HepG2 (cell line): Measurements from ENCODE around the gene PELO. TPM values are rescaled to one million over a fixed set of nuclear protein-coding genes. Genes with fewer than 3 reads are reported as not detected.

Source experiments
- ATAC-seq: fragments of 200-7000 bp; cut with Tn5 transposase; 3 replicates; pipeline ENCODE4 v1.9.1; 2020; ENCODE audit warnings: mild to moderate bottlenecking, moderate library complexity
- BruUV-seq: library from RNA; stranded (reverse); fragments of 400-500 nt; replicated peaks from 2 replicates; lab custom pipeline; 2021; lab: Mats Ljungman, UMichigan
- CTCF ChIA-PET: fragments of 300-600 bp; formaldehyde crosslinking; extraction: SDS; loops from one replicate; lab custom pipeline; 2021; ENCODE audit warnings: low total read pairs, inconsistent platforms, low intra/inter-chr PET ratio; lab: Yijun Ruan, JAX
- POLR2A ChIA-PET: fragments of 350-600 bp; sonication (Branson Sonifier 250); formaldehyde crosslinking; loops from one replicate; lab custom pipeline; 2020; ENCODE audit warnings: antibody characterized with exemption, inconsistent platforms; lab: Yijun Ruan, JAX
- DNase-seq: peaks from one replicate; pipeline ENCODE4 v3.0.0-alpha.2; 2015; ENCODE audit warnings: low spot score
- FAIRE-seq: peaks from 3 replicates; lab custom pipeline; 2011; peaks lifted over from hg19 to GRCh38; lab: Jason Lieb, UNC
- H2AFZ ChIP-seq: one replicate; pipeline ENCODE4 v1.6.1; 2011; ENCODE audit warnings: low read length, inconsistent platforms
- H3K27ac ChIP-seq: fragments of 300-600 bp; 3 replicates; pipeline ENCODE4 v1.8.0; 2011; ENCODE audit warnings: mixed run types, mild to moderate bottlenecking, mixed read lengths, low read length, inconsistent platforms; ENCODE audit not compliant: insufficient read depth; ENCODE audit errors: extremely low read length
- H3K27me3 ChIP-seq, 2 experiments: fragments of 200-600 bp in 1 of 2; 2 replicates in 1 of 2; 3 replicates in 1 of 2; pipeline versions ENCODE4 v1.6.0 to v1.8.0; 2011; ENCODE audit warnings: low read length in 2 of 2, mild to moderate bottlenecking in 2 of 2, moderate library complexity in 2 of 2, inconsistent platforms in 1 of 2; ENCODE audit not compliant: insufficient read depth in 2 of 2, control insufficient read depth in 1 of 2
- H3K36me3 ChIP-seq, 2 experiments: fragments of 200-600 bp in 1 of 2; replicated peaks in 1 of 2; 2 replicates in 1 of 2; 3 replicates in 1 of 2; pipeline versions ENCODE4 v1.5.1 to v1.8.0; 2011; ENCODE audit warnings: low read length in 2 of 2, inconsistent platforms in 1 of 2; ENCODE audit not compliant: insufficient read depth in 2 of 2, control insufficient read depth in 1 of 2
- H3K4me1 ChIP-seq: 2 replicates; pipeline ENCODE4 v1.5.1; 2012; ENCODE audit warnings: low read length, inconsistent platforms; ENCODE audit not compliant: insufficient read depth
- H3K4me2 ChIP-seq: 2 replicates; pipeline ENCODE4 v1.6.0; 2011; ENCODE audit warnings: low read depth, low read length, inconsistent platforms
- H3K4me3 ChIP-seq, 3 experiments: fragments of 200-600 bp in 1 of 3; sonication (generic), shearing (Covaris generic) in 1 of 3; replicated peaks in 1 of 3; 2 replicates each; pipeline ENCODE4 v1.5.1; 2011 to 2016; ENCODE audit warnings: low read length in 3 of 3, inconsistent platforms in 2 of 3, low read depth in 2 of 3, mild to moderate bottlenecking in 2 of 3, control low read depth in 1 of 3, mixed read lengths in 1 of 3; ENCODE audit not compliant: insufficient read depth in 1 of 3
- H3K79me2 ChIP-seq: one replicate; pipeline ENCODE4 v1.6.1; 2011; ENCODE audit warnings: low read length, inconsistent platforms; ENCODE audit not compliant: insufficient read depth
- H3K9ac ChIP-seq: 2 replicates; pipeline ENCODE4 v1.6.0; 2011; ENCODE audit warnings: mild to moderate bottlenecking, low read depth, low read length, inconsistent platforms; ENCODE audit not compliant: insufficient read depth
- H3K9me3 ChIP-seq: 2 replicates; pipeline ENCODE4 v1.5.1; 2012; ENCODE audit warnings: mild to moderate bottlenecking, low read length
- H4K20me1 ChIP-seq: 2 replicates; pipeline ENCODE4 v1.6.0; 2011; ENCODE audit warnings: inconsistent platforms, mild to moderate bottlenecking, low read length, moderate library complexity; ENCODE audit not compliant: insufficient read depth
- FOSL2 ChIP-seq: sonication (generic); formaldehyde crosslinking; IDR thresholded peaks from 2 replicates; pipeline ENCODE4 v1.4.0; 2020; ENCODE audit warnings: missing genetic modification reagents
- HOXA9 ChIP-seq: sonication (generic); formaldehyde crosslinking; IDR thresholded peaks from 2 replicates; pipeline ENCODE4 v1.8.1; 2022; ENCODE audit warnings: missing genetic modification reagents, mild to moderate bottlenecking, moderate library complexity, borderline replicate concordance
- ISX ChIP-seq: sonication (generic); formaldehyde crosslinking; conservative IDR thresholded peaks from 2 replicates; pipeline ENCODE4 v1.5.0; 2020; ENCODE audit warnings: missing genetic modification reagents
- MAF1 ChIP-seq: sonication (generic); formaldehyde crosslinking; IDR thresholded peaks from 2 replicates; pipeline ENCODE4 v1.5.0; 2020; ENCODE audit warnings: missing genetic modification reagents, borderline replicate concordance
- NFATC3 ChIP-seq: sonication (generic); formaldehyde crosslinking; IDR thresholded peaks from 2 replicates; pipeline ENCODE4 v1.5.1; 2020; ENCODE audit warnings: mild to moderate bottlenecking, missing genetic modification reagents
- POLR2A ChIP-seq, 2 experiments: IDR thresholded peaks; 2 replicates each; pipeline ENCODE4 v1.6.1; 2011; ENCODE audit warnings: low read depth in 2 of 2, low read length in 2 of 2, mild to moderate bottlenecking in 1 of 2, moderate library complexity in 1 of 2; ENCODE audit not compliant: insufficient read depth in 1 of 2
- REL ChIP-seq: sonication (generic); formaldehyde crosslinking; conservative IDR thresholded peaks from 2 replicates; pipeline ENCODE4 v1.8.0; 2022; ENCODE audit warnings: mild to moderate bottlenecking, missing genetic modification reagents, moderate library complexity
- REPIN1 ChIP-seq: sonication (generic); formaldehyde crosslinking; IDR thresholded peaks from 2 replicates; pipeline ENCODE4 v1.8.0; 2022; ENCODE audit warnings: missing genetic modification reagents, low read depth, mild to moderate bottlenecking, borderline replicate concordance
- SMARCC2 ChIP-seq: fragments of 450-650 bp; IDR thresholded peaks from 2 replicates; pipeline ENCODE4 v1.6.1; 2017; ENCODE audit warnings: antibody characterized with exemption, mild to moderate bottlenecking
- SP5 ChIP-seq: IDR thresholded peaks from 2 replicates; pipeline ENCODE4 v1.6.1; 2016; ENCODE audit warnings: low read depth, borderline replicate concordance
- ZFP82 ChIP-seq: sonication (generic); formaldehyde crosslinking; IDR thresholded peaks from 2 replicates; pipeline ENCODE4 v1.5.1; 2020; ENCODE audit warnings: mild to moderate bottlenecking, missing genetic modification reagents, borderline replicate concordance
- ZNF121 ChIP-seq: sonication (generic); formaldehyde crosslinking; IDR thresholded peaks from 2 replicates; pipeline ENCODE4 v1.5.0; 2020; ENCODE audit warnings: mild to moderate bottlenecking, missing genetic modification reagents
- ZNF556 ChIP-seq: sonication (generic); formaldehyde crosslinking; IDR thresholded peaks from 2 replicates; pipeline ENCODE4 v1.4.0; 2020; ENCODE audit warnings: mild to moderate bottlenecking, missing genetic modification reagents, borderline replicate concordance
- in situ Hi-C: cut with HindIII; loops from 2 replicates; pipeline ENCODE4 v1.10.0; 2017; ENCODE audit warnings: low pct_unique_long_range_greater_than_20kb; ENCODE audit not compliant: extremely low pct_ligation_motif_present
- intact Hi-C: fragments of 100-400 bp; cut with micrococcal nuclease; formaldehyde crosslinking; loops from one replicate; pipeline ENCODE4 v1.10.0; 2022; ENCODE audit not compliant: unreplicated experiment
- polyA plus RNA-seq, 8 experiments: library from polyadenylated mRNA; depleted of rRNA in 3 of 8; stranded (reverse) in 7 of 8; unstranded in 1 of 8; fragments of >200 nt; fragmentation: Illumina TruSeq in 4 of 8; extraction: Trizol in 4 of 8; gene quantifications; 2 replicates each; pipeline versions ENCODE4 v1.2.1 to v1.2.3, GENCODE V29; 2011 to 2016; ENCODE audit warnings: low read depth in 4 of 8, missing spikeins in 1 of 8, mixed read lengths in 1 of 8; ENCODE audit not compliant: insufficient read depth in 1 of 8
- total RNA-seq, 5 experiments: library from RNA; depleted of rRNA; stranded (reverse); fragments of >200 nt; fragmentation: Illumina TruSeq; extraction: Trizol; gene quantifications; 2 replicates each; pipeline ENCODE4 v1.2.3, GENCODE V29; 2016; ENCODE audit warnings: low read depth in 1 of 5
- TF ChIP-seq, protein P1 (sequence below): IDR thresholded peaks from 2 replicates; pipeline ENCODE4 v1.6.1; 2012; ENCODE audit warnings: low read length, improper control_type of control experiment
- TF ChIP-seq, protein P2 (sequence below): sonication (generic); formaldehyde crosslinking; IDR thresholded peaks from 2 replicates; pipeline ENCODE4 v1.9.0; 2022; ENCODE audit warnings: missing genetic modification reagents, mild to moderate bottlenecking, borderline replicate concordance

Gene PELO
- total and polyA plus RNA-seq, 2 of the 13 experiments (the other 11 are each of a cell fraction or from before 2014, with no cell fraction given): 19.0 to 23.9 TPM

DNA sequence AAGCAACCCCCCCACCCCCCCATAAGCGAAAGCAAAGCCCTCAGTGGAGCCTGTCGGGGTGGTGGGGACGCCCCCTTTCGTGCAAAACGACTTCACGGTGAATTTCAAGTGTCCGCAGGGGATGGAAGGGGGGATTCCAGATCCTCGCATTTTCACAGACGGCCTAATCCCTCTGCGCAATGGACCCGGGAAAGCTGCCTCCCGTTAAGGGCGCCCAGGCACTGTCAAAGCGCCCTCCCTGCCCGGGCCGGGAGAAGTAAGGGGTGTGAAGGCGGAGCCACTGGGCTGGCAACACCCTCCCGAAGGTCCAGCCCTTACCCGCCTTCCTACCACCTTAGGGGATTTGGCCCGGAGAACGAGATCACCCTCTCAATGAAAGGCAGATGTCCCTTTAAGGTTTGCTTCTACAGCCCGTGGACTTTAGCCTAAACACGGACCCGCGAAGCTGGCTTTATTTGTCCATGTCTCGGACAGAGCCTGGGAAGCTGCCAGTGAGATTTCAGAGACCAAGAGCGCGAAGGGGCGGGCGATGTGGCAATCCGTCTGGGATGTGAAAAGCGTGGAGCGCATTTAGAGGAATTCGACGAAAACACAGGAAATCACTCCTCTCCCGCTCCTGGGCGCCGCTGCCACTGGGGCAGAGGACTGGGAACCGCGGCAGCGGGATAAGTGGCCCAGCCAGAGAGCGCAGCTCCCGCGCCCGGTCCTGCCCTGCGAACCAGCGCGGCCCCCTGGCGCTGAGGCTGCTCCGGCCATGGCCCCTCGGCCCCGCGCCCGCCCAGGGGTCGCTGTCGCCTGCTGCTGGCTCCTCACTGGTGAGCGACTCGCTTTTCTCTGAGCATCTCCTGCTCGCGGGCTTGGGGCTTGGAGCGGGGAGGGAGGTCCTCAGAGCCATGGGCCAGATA lies at the start of gene PELO, which contains the start of gene ITGA1 (continued):
- no peak; the same call in 1 of the 2 replicates for TF ChIP-seq REPIN1 (CRISPR knock-in tag)
- TF ChIP-seq, protein P1, sequence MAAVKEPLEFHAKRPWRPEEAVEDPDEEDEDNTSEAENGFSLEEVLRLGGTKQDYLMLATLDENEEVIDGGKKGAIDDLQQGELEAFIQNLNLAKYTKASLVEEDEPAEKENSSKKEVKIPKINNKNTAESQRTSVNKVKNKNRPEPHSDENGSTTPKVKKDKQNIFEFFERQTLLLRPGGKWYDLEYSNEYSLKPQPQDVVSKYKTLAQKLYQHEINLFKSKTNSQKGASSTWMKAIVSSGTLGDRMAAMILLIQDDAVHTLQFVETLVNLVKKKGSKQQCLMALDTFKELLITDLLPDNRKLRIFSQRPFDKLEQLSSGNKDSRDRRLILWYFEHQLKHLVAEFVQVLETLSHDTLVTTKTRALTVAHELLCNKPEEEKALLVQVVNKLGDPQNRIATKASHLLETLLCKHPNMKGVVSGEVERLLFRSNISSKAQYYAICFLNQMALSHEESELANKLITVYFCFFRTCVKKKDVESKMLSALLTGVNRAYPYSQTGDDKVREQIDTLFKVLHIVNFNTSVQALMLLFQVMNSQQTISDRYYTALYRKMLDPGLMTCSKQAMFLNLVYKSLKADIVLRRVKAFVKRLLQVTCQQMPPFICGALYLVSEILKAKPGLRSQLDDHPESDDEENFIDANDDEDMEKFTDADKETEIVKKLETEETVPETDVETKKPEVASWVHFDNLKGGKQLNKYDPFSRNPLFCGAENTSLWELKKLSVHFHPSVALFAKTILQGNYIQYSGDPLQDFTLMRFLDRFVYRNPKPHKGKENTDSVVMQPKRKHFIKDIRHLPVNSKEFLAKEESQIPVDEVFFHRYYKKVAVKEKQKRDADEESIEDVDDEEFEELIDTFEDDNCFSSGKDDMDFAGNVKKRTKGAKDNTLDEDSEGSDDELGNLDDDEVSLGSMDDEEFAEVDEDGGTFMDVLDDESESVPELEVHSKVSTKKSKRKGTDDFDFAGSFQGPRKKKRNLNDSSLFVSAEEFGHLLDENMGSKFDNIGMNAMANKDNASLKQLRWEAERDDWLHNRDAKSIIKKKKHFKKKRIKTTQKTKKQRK: no peak
- TF ChIP-seq SMARCC2: no peak
- TF ChIP-seq HOXA9 (CRISPR knock-in tag): no peak
- TF ChIP-seq ZFP82 (CRISPR knock-in tag): no peak
- no peak for TF ChIP-seq ZNF121 (CRISPR knock-in tag)
- TF ChIP-seq NFATC3 (CRISPR knock-in tag): peak; percentile 91

GRCh38 chr5:52738095-52738506 lies 49.6 kb upstream of the PELO start:
- Histone ChIP-seq H3K4me2 (no peak overlapping the region), H3K9ac (no peak overlapping the region), H2AFZ (no peak overlapping the region), H3K4me1 (no peaks in the 10 kb centered on the region), H3K79me2 (no peaks in the 10 kb centered on the region), H3K27ac (no peak overlapping the region), H4K20me1 (no peaks in the 10 kb centered on the region), H3K36me3 (no peaks in the 10 kb centered on the region), H3K4me3 (no peak overlapping the region), H3K27me3 (peaks cover 0 to 2% of the 10 kb centered on the region in 2 experiments; a peak in 1 of 5 replicates), H3K9me3 (no peaks in the 10 kb centered on the region)
- BruUV-seq: no TSS peak
- intact Hi-C loops (no loop called here), in situ Hi-C loops (no loop called here)
- TF ChIP-seq, protein P2, sequence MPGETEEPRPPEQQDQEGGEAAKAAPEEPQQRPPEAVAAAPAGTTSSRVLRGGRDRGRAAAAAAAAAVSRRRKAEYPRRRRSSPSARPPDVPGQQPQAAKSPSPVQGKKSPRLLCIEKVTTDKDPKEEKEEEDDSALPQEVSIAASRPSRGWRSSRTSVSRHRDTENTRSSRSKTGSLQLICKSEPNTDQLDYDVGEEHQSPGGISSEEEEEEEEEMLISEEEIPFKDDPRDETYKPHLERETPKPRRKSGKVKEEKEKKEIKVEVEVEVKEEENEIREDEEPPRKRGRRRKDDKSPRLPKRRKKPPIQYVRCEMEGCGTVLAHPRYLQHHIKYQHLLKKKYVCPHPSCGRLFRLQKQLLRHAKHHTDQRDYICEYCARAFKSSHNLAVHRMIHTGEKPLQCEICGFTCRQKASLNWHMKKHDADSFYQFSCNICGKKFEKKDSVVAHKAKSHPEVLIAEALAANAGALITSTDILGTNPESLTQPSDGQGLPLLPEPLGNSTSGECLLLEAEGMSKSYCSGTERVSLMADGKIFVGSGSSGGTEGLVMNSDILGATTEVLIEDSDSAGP (CRISPR knock-in tag): no peak
- TF ChIP-seq ISX (no peak), ZNF556 (CRISPR knock-in tag) (no peak), SP5 (no peak), FOSL2 (CRISPR knock-in tag) (no peak), REL (CRISPR knock-in tag) (no peak), MAF1 (CRISPR knock-in tag) (no peak), POLR2A (IDR thresholded peaks at IDR 0.05; ENCODE audit: insufficient read depth in 1 of 2, low read depth in 2 of 2, low read length in 2 of 2) (no peak)
- no peak for DNase-seq
- CTCF ChIA-PET: no interaction called here
- no peak for FAIRE-seq
- no peak for ATAC-seq
- POLR2A ChIA-PET: no interaction called here
